Activated T-cell treated with anti-CD3 and anti-CD28 coated beads, Interleukin-2, amount 50 U/mL, for 1 hour (primary cell): ENCODE measurements around the gene TBC1D30.
A peak's percentile ranks its signal among the peaks of the same experiment; 100 is the strongest.
"Not testable (repeated sequence)": the region's sequence is repeated elsewhere in the genome, so short reads cannot be mapped to it uniquely, and the experiment has no call there.

Experiments
- DNase-seq: peaks from one replicate; pipeline ENCODE4 v3.0.0-alpha.2; 2020

Gene TBC1D30

GRCh38 chr12:64806593-64807460 lies 17.6 kb upstream of the TBC1D30 start:
- no peak for DNase-seq

GRCh38 chr12:64808110-64808509 lies 16.3 kb upstream of the TBC1D30 start:
- no peak for DNase-seq

- no peak for DNase-seq
Measured at GRCh38 chr12:64810831-64811230, 13.6 kb upstream of the TBC1D30 start.

- DNase-seq, result no peak
Measured at GRCh38 chr12:64813723-64814122, 10.7 kb upstream of the TBC1D30 start.

DNA sequence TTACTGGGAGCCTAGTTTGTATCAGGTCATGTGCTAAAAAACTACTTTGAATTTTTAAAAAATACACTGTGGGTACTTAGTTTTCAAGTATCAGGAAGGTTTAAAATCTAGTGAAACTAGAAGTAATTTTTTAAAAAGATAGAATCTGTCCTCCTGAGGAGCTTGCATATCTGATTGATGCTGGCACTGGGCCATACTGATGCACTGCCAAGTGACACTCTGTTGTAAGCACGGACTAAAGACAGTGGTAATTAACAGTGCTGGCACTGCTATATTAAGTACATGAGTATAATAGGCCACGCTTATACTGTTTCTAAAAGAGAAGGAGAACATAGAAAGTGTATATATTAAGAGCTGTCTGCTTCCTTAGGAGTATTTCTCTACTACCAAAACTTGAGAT lies 10.0 kb upstream of the TBC1D30 start:
- DNase-seq, result no peak

DNA sequence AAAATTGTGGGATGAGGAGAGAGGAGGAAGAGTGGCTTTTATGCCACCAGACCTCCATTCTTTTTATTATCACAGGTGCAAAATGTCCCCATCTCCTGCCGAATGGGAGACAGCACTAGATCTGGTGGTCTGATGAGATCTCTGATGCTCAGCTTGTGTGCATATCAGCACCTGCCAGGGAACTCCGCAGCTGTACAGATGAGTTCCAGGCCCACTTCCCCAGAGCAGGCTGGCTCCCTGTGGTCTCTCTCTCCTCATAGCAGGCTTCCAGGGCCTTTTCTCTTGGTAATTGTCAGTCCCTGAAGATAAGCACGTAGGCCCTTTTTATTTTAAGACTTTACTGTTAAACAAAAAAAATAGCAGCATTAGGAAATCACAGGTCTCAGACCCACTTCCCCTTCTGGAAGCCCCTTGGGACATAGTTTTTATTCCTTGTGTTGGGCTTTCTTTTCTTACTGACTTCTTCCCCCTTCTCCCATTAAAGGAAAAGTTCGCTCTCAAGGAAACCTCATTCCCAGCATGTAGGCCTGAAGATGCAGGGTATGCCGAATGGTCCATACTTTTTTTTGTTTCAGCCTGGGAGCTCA lies 4.5 kb upstream of the TBC1D30 start:
- DNase-seq, result no peak

DNA sequence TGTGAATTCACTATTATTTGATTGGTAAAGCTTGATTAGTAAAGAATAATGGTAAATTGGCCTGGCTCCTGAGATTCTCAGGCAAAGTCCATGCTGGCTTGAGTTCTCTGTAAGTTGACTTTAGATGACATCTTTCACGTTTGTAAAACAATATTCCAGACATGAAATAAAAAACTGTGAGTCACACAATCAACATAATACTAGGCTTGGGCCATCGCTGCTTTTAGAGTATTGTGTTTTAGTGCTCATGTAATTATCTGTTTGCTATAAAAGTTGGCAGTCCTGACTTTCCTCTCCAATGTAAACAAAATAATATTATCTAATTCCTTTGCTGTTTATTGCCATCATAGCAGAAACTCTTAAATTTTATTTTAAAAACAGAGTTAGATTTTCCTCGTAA lies 3.9 kb upstream of the TBC1D30 start:
- DNase-seq, result no peak

DNA sequence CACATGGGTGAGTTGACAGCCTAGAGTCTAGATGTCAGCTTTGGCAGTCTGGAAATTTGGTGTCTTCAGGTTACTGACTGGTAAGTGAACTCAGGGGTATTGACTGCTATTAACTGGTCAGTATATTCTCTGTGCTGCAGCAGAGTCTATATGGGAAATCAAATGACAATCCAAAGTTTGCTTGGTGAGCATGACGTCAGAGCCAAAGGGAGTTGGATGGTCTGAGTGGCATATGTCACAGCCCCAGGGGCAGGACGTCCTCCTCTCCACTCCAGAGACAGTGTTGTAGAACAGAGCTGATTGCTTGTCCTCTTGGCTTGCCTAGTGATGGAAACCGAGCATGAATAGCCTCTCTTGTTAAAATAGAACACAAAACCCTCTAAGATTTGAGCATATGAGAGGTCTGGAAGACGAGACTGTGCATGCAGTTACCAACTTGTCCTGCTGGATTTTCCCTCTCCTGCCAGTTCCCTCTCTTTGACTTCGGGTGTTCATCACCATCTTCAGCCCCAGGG lies 3.3 kb upstream of the TBC1D30 start:
- no peak for DNase-seq

DNA sequence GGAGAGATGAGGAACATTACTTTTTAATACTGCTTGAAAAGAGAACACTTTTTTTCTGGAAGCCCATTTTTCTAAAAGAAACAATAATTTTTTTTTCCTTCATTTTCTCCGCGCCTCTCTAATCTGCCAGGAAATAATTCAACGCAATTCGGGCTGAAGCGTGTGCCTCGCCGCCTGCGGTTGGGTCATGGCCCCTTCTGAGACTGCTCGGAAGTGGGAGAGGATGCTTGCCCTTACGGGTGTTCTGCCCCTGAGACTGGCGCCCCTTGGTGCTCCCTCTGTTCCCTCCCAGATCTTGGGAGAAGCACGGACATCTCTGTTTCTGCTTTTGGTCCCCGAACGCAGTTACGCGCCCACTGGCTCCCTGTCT lies 332 bp upstream of the TBC1D30 start:
- DNase-seq, result no peak

- DNase-seq, result peak; percentile 17
Measured at GRCh38 chr12:64825143-64826021, 935 bp downstream of the TBC1D30 start.

GRCh38 chr12:64826234-64826633 lies 1.8 kb downstream of the TBC1D30 start:
- peak; percentile 38 for DNase-seq

GRCh38 chr12:64828713-64829112 lies 4.3 kb downstream of the TBC1D30 start:
- DNase-seq, result no peak

GRCh38 chr12:64833928-64834327 lies 9.5 kb downstream of the TBC1D30 start:
- DNase-seq, result no peak

DNA sequence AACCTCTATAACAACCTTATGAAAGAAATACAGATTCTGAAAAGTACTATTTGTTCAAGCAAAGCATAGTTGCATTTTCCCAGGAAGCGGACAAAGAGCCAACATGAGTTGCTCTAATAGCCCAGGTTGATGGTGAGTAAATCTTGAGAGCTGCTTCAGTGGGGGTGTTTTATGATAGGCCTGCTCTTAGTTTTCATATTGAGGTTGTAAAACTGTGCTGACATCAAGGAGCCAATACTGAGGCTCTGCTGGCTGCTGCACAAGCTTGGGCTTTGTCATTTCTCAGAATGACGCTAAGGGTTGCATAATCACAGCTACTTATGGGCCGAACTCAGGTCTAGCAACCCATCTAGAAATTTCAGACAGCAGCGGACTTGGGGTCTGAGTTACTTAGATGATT lies 11.5 kb downstream of the TBC1D30 start:
- no peak for DNase-seq

GRCh38 chr12:64836856-64837255 lies 12.4 kb downstream of the TBC1D30 start:
- DNase-seq, result no peak

DNA sequence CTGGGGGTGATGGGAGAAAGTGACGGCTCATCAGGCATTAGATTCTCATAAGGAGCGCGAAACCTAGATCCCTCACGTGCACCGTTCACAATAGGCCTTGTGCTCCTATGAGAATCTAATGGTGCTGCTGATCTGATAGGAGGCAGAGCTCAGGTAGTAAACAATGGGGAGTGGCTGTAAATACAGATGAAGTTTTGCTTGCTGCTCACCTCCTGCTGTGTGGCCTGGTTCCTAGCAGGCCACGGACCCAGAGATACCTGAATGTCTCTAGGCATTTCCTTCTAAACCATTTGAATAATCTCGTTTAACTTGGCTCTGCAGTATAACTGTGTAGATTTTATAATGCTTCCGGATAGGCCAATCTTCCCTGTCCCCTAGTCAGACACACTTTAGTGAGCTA lies 13.0 kb downstream of the TBC1D30 start:
- no peak for DNase-seq

GRCh38 chr12:64840119-64840518 lies 15.7 kb downstream of the TBC1D30 start:
- DNase-seq, result no peak

GRCh38 chr12:64840949-64841717 lies 16.7 kb downstream of the TBC1D30 start:
- no peak for DNase-seq

GRCh38 chr12:64848409-64848808 lies 24.0 kb downstream of the TBC1D30 start:
- not testable (repeated sequence) for DNase-seq

DNA sequence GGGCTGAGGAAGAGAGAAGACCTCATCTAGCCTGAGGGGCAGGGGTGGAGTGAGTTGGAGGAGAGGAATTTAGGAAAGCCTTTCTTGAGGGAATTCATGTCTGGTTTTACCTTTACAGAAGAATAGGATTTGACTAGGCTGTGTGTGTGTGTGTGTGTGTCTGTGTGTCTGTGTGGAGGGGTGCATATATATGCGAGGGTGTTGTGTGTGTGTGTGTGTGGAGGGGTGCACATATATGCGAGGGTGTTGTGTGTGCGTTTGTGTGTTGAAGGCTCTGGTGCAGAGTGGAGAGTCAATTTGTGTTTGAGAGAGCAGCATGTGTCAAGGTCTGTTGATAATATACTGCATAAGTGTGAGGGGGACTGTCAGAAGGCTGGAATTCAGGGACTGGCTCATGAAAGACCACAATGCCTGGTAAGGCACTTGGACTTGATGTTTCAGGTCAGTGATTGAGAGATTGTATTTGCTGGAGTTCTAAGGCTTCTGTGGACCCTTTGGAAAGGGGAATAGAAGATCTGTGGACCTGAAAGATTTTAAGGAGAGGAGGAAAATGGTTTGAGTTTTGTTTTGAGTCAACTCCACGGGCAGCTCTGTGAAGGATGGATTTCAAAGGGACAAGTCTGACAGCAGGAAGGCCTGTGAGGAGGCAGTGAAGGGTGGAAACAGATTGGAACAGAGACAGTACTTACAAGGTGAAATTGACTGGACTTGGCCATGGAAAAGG lies 34.6 kb downstream of the TBC1D30 start:
- DNase-seq, result no peak

GRCh38 chr12:64860446-64860998 lies 36.1 kb downstream of the TBC1D30 start:
- DNase-seq, result no peak

DNA sequence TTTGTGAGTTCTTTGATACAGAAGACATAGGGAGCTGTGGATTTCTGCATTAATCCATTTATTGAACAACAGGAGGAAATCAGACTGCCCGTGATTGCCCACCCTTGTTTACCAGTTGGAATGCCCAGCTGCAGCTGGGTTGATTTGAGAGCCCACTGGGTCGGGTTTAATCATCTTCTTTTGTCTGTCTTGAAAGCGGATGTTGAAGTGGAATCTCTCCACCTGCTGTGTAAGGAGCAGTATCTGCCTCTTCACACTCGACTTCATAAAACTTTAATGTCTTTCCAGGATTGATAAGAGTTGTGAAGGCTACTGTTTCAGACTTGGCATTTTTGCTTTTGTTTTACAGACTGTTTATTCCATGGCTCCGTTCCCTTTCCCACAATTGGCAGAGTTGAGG lies 39.9 kb downstream of the TBC1D30 start:
- no peak for DNase-seq
